Measurements from ENCODE around the gene HPSE.

HPSE gene

GRCh38 chr4:83247415-83248357 is 87.0 kb downstream of the HPSE start:
- no peak for DNase-seq (ENCODE audit: low read depth)

Data from activated gamma-delta T cell treated with anti-CD3 and anti-CD28 coated beads, Interleukin-2, amount 50 U/mL, for 16 hours (primary cell).